Mononuclear cell (primary cell): Measurements from ENCODE around the gene DISP2. TPM values are rescaled to one million over a fixed set of nuclear protein-coding genes. Genes with fewer than 3 reads are reported as not detected.

ENCODE experiments used
- H3K27me3 ChIP-seq: 2 replicates; pipeline ENCODE4 v1.6.0; 2011; ENCODE audit warnings: low read length, control low read depth; ENCODE audit not compliant: insufficient read depth
- H3K4me1 ChIP-seq: 2 replicates; pipeline ENCODE4 v1.5.1; 2011; ENCODE audit warnings: mild to moderate bottlenecking, low read length, control low read depth; ENCODE audit not compliant: insufficient read depth
- H3K4me3 ChIP-seq: 2 replicates; pipeline ENCODE4 v1.5.1; 2011; ENCODE audit warnings: mild to moderate bottlenecking, low read length, moderate library complexity
- H3K9me3 ChIP-seq: 2 replicates; pipeline ENCODE4 v1.5.1; 2011; ENCODE audit warnings: low read depth, mild to moderate bottlenecking, control low read depth, low read length
- total RNA-seq: library from RNA; depleted of rRNA; stranded (reverse); fragments of >200 nt; gene quantifications from one replicate; pipeline ENCODE4 v1.2.3, GENCODE V29; 2012

DISP2 gene
- total RNA-seq, 1 donor = under 0.01 TPM

DNA sequence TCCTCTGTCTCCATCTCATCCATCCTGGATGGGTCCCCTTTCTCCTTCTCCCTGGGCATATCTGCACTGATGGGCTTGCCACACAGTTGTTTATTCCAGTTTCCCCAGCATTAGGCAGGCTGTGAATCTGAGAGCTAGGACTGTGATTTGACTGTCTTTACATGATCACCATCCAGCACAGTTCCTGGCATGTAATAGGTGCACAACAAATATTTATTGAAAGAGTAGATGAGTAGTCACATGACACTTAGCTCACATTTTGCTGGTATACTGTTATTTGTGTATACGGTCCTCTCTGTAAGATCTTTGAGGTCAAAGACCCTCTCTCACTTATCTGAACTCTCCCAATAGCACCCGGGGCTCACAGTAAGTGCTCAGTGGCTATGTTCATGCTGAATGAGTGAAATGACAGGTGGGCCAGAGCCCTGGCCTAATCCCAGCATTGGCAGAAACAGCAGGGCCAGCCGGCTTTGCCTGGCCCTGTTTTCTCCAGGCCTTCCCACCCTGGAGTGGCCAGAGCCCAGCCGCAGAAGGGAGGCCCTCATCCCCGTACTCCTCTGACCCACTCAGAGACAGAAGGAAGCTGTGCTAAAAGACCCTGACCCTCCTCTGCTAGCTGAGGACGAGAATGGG lies 66.6 kb downstream of the DISP2 start:
- Histone ChIP-seq H3K9me3 (no peaks in the 10 kb centered on the region), H3K4me3 (no peak overlapping the region), H3K4me1 (peaks cover 9% of the 10 kb centered on the region), H3K27me3 (no peaks in the 10 kb centered on the region)

GRCh38 chr15:40425681-40426080 lies 67.7 kb downstream of the DISP2 start:
- Histone ChIP-seq H3K9me3 (no peaks in the 10 kb centered on the region), H3K4me1 (peaks cover 9% of the 10 kb centered on the region), H3K27me3 (no peaks in the 10 kb centered on the region)

DNA sequence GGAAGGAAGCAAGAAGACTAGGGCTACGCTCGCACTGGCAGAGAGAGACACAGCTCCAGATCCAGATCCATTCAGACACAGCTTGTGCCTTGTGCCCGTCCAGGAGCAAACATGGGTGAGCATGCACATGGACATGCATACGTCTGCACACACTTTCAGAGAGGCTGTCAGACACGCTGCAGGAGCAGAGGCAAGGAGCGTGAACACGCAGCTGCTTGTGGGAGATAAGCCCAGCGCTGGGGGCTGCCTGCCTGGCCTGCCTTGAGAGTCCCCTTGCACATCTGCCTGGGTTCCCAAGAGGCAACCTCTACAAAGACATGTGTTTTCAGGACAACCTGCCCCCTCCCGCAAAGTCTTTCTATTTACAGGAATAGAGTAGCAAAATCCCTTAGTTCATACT lies 69.2 kb downstream of the DISP2 start:
- Histone ChIP-seq H3K4me1 (no peaks in the 10 kb centered on the region), H3K27me3 (no peaks in the 10 kb centered on the region), H3K9me3 (no peaks in the 10 kb centered on the region), H3K4me3 (no peak overlapping the region)

More at GRCh38 chr15:40425681-40426080, 67.7 kb downstream of the DISP2 start:
- H3K4me3 ChIP-seq = no peak overlapping the region

- Histone ChIP-seq H3K27me3 (no peaks in the 10 kb centered on the region), H3K4me3 (no peak overlapping the region), H3K4me1 (no peaks in the 10 kb centered on the region), H3K9me3 (no peaks in the 10 kb centered on the region)
Observed at GRCh38 chr15:40428185-40428584, 70.2 kb downstream of the DISP2 start.

Other genes with a start within 250 kb of the DISP2 start
- gene BMF, start 249.3 kb upstream of the DISP2 start, total RNA-seq = 31.6 TPM
- gene BUB1B, start 197.2 kb upstream of the DISP2 start, total RNA-seq = 2.7 TPM
- gene PAK6, start 119.2 kb upstream of the DISP2 start, total RNA-seq = 0.42 TPM
- not detected for gene ANKRD63, start 75.2 kb upstream of the DISP2 start, total RNA-seq
- 61.7 TPM for gene PLCB2, start 50.3 kb upstream of the DISP2 start, total RNA-seq
- 28.1 TPM for gene INAFM2, start 34.5 kb upstream of the DISP2 start, total RNA-seq
- 0.63 TPM for gene CCDC9B, start 17.3 kb upstream of the DISP2 start, total RNA-seq
- gene PHGR1, start 7.2 kb upstream of the DISP2 start, total RNA-seq = not detected
- 7.1 TPM for gene KNSTRN, start 24.5 kb downstream of the DISP2 start, total RNA-seq
- 12.7 TPM for gene IVD, start 47.6 kb downstream of the DISP2 start, total RNA-seq
- gene BAHD1, start 82.7 kb downstream of the DISP2 start, total RNA-seq = 13.9 TPM
- gene CHST14, start 112.8 kb downstream of the DISP2 start, total RNA-seq = 3.9 TPM
- gene CCDC32, start 206.8 kb downstream of the DISP2 start, total RNA-seq = 12.9 TPM
- gene RPUSD2, start 211.1 kb downstream of the DISP2 start, total RNA-seq = 17.4 TPM
- gene KNL1, start 236.0 kb downstream of the DISP2 start, total RNA-seq = 3.3 TPM